ENCODE data around the gene APEH. TPM values are rescaled to one million over a fixed set of nuclear protein-coding genes. Genes with fewer than 3 reads are reported as not detected.

The APEH gene
- total RNA-seq = 109 and 113 TPM in 2 replicates

GRCh38 chr3:49673715-49674496 lies at the start of gene APEH:
TSS of gene APEH (plus strand) at chr3:49674351. CDS start at chr3:49674402, 51 bp downstream.
- peak; percentile 88 for ATAC-seq (ENCODE audit: low read depth)
- Mint-ChIP-seq H3K36me3 (ENCODE audit: low read depth) (peaks cover 36% of the 10 kb centered on the region), H3K27me3 (no peaks in the 10 kb centered on the region), H3K4me1 (peaks cover 22% of the 10 kb centered on the region), H3K9me3 (no peaks in the 10 kb centered on the region), H3K27ac (peak within 1 kb of the TSS; percentile 98), H3K4me3 (peak within 1 kb of the TSS; percentile 91)
- POLR2A ChIA-PET = interaction anchor here (0.6 to 1.2 kb wide), 6 partner anchors 45 to 556 kb away, joined by 3 to 10 read pairs (median 4); partner anchors contain the start of genes AMIGO3, BSN and GMPPB
- CTCF ChIA-PET = interaction anchor here (3.3 kb wide), 1 partner anchor 134 kb away, joined by 86 read pairs; no protein-coding TSS in a partner anchor
- DNase-seq = peak; percentile 98
- intact Hi-C loops (cut with micrococcal nuclease) = loop anchor here (1.0 to 5.0 kb wide), 12 partner anchors 15 to 1117 kb away; partner anchors contain the start of genes AMIGO3, CCDC71, DAG1 and HYAL3
- no peak for TF ChIP-seq CTCF (IDR thresholded peaks at IDR 0.05)

GRCh38 chr3:49625071-49625470 lies 49.1 kb upstream of the APEH start:
- TF ChIP-seq CTCF (IDR thresholded peaks at IDR 0.05) = no peak
- intact Hi-C loops (cut with micrococcal nuclease) = no loop called here
- Mint-ChIP-seq H3K9me3 (no peaks in the 10 kb centered on the region), H3K36me3 (ENCODE audit: low read depth) (no peaks in the 10 kb centered on the region), H3K4me1 (no peaks in the 10 kb centered on the region), H3K27ac (no peak overlapping the region), H3K4me3 (no peak overlapping the region), H3K27me3 (peaks cover 3% of the 10 kb centered on the region)
- ATAC-seq (ENCODE audit: low read depth) (no peak), DNase-seq (no peak)
- ChIA-PET CTCF (no interaction called here), POLR2A (no interaction called here)

GRCh38 chr3:49626101-49626581 lies 48.0 kb upstream of the APEH start:
- Mint-ChIP-seq H3K4me1 (no peaks in the 10 kb centered on the region), H3K27ac (no peak overlapping the region)
- CTCF ChIA-PET = no interaction called here

GRCh38 chr3:49626796-49627195 lies 47.4 kb upstream of the APEH start:
- no peak for TF ChIP-seq CTCF (IDR thresholded peaks at IDR 0.05)
- Mint-ChIP-seq H3K27ac (no peak overlapping the region), H3K36me3 (ENCODE audit: low read depth) (no peaks in the 10 kb centered on the region), H3K4me3 (no peak overlapping the region), H3K4me1 (no peaks in the 10 kb centered on the region), H3K9me3 (peaks cover 4% of the 10 kb centered on the region), H3K27me3 (peaks cover 10% of the 10 kb centered on the region)
- ChIA-PET CTCF (no interaction called here), POLR2A (no interaction called here)
- intact Hi-C loops (cut with micrococcal nuclease) = no loop called here
- DNase-seq (no peak), ATAC-seq (ENCODE audit: low read depth) (no peak)

More at GRCh38 chr3:49626101-49626581, 48.0 kb upstream of the APEH start:
- ATAC-seq (ENCODE audit: low read depth) (no peak), DNase-seq (no peak)
- no peak for TF ChIP-seq CTCF (IDR thresholded peaks at IDR 0.05)
- Mint-ChIP-seq H3K36me3 (ENCODE audit: low read depth) (no peaks in the 10 kb centered on the region), H3K9me3 (no peaks in the 10 kb centered on the region), H3K4me3 (no peak overlapping the region), H3K27me3 (peaks cover 6% of the 10 kb centered on the region)
- intact Hi-C loops (cut with micrococcal nuclease) = no loop called here
- POLR2A ChIA-PET = no interaction called here

- H3K27ac Mint-ChIP-seq = no peak overlapping the region
- H3K4me3 Mint-ChIP-seq = no peak overlapping the region
- ChIA-PET CTCF (no interaction called here), POLR2A (no interaction called here)
- intact Hi-C loops (cut with micrococcal nuclease) = no loop called here
- DNase-seq (no peak), ATAC-seq (ENCODE audit: low read depth) (no peak)
- peaks cover 7% of the 10 kb centered on the region for H3K9me3 Mint-ChIP-seq
- no peak for TF ChIP-seq CTCF (IDR thresholded peaks at IDR 0.05)
- H3K27me3 Mint-ChIP-seq = peaks cover 11% of the 10 kb centered on the region
- no peaks in the 10 kb centered on the region for H3K4me1 Mint-ChIP-seq
- H3K36me3 Mint-ChIP-seq (ENCODE audit: low read depth) = no peaks in the 10 kb centered on the region
Observed at GRCh38 chr3:49627634-49628033, 46.5 kb upstream of the APEH start.

Data from activated B cell treated with CpG ODN at 0.5 μM for 24 hours (primary cell).